Measurements from ENCODE around the gene GIPC3.

GIPC3 gene, protein sequence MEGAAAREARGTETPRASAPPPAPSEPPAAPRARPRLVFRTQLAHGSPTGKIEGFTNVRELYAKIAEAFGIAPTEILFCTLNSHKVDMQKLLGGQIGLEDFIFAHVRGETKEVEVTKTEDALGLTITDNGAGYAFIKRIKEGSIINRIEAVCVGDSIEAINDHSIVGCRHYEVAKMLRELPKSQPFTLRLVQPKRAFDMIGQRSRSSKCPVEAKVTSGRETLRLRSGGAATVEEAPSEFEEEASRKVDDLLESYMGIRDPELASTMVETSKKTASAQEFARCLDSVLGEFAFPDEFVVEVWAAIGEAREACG

DNA sequence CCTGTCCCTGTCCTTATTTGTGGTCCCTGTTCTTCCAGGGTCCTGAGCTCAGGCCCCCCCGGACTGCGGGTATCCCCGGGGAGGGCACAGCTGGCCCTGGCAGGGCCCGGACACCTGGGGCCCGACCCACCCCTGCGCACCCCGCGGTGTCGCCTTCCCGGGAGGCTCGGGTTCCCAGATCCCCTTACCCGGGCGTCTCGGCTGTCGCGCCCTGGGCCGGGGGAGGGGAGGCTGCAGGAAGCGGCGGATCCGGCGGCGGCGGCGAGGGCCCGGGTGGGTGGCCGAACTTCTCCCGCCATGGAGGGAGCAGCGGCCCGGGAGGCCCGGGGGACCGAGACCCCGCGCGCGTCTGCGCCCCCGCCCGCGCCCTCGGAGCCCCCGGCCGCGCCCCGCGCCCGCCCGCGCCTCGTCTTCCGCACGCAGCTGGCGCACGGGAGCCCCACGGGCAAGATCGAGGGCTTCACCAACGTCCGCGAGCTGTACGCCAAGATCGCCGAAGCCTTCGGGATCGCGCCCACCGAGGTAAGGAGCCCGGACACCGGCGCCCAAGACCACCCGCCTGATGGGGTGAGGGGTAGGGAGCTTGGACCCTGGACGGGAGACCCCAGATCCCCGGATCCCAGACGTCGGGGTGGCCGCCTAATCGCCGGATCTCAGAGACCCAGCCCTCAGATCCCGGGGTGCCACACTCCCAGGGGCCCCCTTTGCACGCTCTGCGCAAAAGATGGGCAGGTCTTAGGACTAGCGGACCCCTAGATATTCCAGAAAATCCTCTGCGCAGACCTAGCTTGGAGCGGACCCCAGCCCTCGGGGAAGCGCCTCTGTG lies at the start of gene GIPC3:
TSS of gene GIPC3 (plus strand) at position 178 of the 826 bp plus-strand sequence. CDS start at position 298, 120 bp downstream.
- in situ Hi-C loops (cut with MboI; ENCODE audit: low sequenced_read_pairs), result no loop called here

DNA sequence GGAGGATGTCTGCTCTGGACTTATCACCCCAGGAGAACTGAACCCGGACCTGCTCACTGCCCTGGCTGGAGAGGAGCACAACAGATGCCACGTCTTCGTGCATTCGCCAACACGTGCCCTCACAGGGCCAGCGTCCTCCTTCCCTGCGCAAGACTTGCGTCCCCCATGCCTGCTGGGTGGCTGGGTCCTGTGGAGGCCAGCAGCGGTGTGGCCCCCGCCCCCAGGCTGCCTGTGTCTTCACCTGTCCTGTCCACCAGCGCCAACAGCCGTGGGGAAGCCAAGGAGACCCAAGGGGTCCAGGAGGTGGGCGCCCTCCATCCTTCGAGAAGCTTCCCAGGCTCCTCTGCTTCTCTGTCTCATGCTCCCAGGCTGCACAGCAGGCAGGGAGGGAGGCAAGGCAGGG lies 49.7 kb upstream of the GIPC3 start:
- in situ Hi-C loops (cut with MboI; ENCODE audit: low sequenced_read_pairs), result no loop called here

DNA sequence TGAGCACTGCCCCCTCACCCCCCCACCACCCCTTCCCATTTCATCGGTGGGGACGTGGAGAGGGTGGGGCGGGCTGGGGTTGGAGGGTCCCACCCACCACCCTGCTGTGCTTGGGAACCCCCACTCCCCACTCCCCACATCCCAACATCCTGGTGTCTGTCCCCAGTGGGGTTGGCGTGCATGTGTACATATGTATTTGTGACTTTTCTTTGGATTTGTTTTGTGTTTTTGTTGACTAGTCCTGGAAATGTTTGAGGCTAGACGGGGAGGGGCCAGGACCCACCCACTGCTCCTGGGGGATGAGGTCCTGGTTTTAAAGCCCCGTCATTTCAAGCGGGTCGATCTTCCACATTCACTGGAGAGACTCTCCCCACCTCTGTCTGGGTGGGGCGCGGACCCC lies 49.3 kb upstream of the GIPC3 start:
- in situ Hi-C loops (cut with MboI; ENCODE audit: low sequenced_read_pairs), result no loop called here

DNA sequence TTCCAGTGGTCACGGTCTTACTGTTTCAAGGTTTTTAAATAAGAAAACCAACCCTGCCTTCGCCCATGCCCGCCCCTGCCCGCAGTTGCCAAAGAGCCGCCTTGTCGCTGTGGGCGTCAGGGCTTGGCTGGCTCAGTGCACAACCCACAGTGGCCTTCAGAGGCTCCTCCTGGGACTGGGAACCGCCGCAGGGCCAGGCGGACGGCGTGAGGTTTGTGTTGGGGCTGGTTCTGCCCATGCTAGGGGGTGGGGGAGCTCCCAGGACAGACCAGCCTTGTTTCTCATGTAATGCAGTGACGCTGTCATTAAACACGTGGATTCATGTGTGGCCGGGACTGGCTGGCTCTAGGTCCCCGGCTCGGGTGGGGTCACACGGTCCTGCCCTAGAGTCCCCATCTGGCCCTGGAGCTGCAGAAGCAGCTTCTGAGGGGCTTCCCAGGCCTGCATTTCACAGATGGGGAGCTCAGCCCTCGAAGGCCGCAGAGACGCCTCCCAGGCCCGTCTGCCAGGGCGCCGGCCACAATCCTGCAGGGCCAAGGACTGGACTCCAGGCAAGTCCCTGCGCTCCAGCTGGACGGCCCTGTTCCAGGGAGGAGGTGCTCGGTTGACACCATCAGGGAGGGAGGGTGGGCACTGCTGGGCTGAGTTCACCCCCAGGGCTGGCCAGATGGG lies 48.7 kb upstream of the GIPC3 start:
- in situ Hi-C loops (cut with MboI; ENCODE audit: low sequenced_read_pairs), result no loop called here

DNA sequence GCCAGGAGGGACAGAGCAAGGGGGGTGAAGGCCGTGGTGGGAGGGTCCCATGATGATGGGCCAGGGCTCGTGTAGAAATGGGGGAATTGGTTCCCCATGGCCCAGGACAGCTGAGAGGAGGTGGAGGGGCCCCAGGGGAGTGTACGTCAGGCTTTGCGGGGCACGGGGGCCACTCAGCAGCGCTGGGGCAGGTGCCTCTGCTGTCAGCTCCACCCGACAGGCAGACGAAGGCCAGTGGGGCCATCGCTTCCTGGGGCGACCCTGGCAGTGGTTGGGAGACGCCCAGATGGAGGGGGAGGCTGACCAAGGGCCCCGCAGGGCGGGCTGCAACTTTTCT lies 48.2 kb upstream of the GIPC3 start:
- in situ Hi-C loops (cut with MboI; ENCODE audit: low sequenced_read_pairs), result no loop called here

DNA sequence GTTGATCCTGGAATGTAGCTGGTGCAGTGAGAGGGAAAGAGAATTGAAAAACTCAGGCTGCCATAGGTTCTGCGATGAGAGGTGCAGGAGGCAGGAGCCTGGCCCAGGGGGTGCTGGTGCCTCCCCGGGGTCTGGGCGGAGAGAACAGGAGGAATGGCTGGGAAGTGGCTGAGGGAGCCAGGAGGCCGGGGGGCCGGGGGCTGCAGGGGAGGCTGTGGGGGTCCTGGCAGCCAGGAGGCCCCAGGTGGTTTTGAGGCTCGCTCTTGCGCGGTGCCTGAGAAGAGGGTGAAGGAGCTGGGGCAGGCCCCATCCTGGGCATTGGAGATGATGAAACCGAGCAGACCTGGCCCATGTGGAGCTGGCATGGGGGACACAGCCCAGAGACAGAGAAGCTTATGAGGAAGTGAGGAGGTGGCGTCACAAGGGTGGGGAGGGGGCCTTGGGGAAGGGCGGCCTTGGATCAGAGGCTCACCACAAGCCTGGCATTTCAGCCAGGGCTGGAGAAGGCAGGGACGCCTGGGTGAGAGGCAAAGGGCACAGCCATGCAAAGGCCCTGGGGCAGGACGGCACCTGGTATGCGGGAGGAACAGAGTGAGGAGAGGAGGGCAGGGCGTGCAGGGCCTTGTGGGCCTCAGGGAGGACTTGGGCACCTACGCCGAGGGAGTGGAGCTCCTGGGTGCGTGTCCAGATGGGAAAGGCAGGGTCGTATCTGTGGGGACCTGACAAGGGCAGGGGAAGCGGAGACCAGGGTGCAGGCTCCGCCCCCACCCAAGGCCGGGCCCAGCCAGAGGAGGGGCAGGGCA lies 47.6 kb upstream of the GIPC3 start:
- in situ Hi-C loops (cut with MboI; ENCODE audit: low sequenced_read_pairs), result no loop called here

DNA sequence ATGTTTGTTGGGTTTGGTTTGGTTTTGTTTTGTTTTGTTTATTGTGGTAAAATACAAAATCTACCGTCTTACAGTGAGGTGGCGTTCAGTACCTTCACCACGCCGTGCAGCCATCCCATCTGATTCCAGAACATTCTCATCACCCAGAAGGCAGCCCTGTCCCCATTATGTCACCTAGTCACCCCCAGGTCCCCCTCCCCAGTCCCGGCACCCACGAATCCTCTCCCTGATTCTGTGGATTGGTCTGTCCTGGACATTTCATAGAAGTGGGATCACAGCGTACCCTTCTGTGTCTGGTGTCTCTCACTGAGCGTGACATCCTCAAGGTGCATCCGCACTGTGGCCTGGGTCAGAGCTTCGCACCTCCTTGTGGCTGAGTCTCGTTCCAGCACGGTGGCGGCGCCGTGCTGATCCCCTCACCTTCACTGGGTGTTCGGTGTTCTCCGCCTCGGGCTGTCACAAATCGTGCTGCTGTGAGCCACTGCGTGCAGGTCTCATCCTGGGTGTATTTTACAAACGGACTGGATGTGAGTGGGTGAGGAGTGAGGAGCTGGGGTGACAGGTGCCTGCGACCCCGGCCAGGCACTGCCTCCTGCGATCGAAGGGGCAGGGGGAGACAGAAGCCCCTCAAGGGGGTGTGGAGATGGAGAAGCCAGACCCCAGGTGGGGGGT lies 46.9 kb upstream of the GIPC3 start:
- in situ Hi-C loops (cut with MboI; ENCODE audit: low sequenced_read_pairs), result no loop called here

DNA sequence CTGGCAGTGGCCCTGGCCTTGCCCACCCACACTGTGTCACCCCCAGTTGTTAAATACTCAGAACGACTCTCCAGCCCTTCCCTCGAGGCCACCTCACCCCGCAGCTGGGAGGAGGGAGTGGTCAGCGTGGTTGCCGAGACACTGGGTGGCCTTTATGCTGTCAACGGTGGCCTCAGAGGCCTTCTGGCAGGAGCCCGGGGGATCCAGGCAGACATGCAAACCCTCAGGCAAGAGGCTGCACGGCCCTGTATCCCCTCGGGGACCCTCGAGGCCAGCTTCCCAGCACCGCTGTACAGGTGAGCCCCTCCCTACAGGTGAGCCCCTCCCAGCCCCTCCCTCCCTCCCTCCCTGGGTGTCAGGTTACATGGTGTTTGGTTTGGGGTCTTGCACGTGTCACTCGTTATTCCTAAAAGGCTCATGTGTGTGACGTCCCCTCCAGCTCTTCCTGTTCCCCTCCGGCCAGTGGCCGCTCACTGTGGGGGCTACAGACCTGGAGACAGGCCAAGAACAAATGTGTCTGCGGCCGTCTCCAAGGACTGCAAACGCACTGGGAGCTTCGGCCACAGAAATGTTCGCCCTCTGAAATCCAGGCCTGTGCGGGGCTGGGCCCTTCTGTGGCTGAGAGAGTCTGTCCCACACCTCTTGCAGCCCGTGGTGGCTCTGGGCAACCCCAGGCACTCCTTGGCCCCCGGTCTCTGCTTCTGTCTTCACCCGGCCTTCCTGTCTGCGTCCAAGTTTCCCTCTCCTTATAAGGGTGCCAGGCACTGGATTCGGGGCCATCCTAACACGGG lies 46.1 kb upstream of the GIPC3 start, which contains the start of gene TEKTIP1:
TSS of gene TEKTIP1 (plus strand) at position 210 of the 791 bp plus-strand sequence. CDS start at position 214, 4 bp downstream.
- in situ Hi-C loops (cut with MboI; ENCODE audit: low sequenced_read_pairs), result no loop called here

DNA sequence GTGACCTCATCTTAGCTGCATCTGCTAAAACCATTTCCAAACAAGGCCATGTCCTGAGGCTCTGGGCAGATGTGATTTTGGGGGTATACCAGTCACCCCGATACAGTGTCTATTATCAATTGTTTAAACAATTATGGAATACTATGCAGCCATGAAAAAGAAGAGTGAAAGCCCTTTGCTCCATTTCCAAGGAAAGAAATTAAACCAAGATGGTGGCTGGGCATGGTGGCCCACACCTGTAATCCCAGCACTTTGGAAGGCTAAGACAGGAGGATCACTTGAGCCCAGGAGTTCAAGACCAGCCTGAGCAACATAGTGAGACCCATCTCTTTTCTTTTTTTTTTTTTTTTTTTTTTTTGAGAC lies 45.5 kb upstream of the GIPC3 start:
- in situ Hi-C loops (cut with MboI; ENCODE audit: low sequenced_read_pairs), result no loop called here

DNA sequence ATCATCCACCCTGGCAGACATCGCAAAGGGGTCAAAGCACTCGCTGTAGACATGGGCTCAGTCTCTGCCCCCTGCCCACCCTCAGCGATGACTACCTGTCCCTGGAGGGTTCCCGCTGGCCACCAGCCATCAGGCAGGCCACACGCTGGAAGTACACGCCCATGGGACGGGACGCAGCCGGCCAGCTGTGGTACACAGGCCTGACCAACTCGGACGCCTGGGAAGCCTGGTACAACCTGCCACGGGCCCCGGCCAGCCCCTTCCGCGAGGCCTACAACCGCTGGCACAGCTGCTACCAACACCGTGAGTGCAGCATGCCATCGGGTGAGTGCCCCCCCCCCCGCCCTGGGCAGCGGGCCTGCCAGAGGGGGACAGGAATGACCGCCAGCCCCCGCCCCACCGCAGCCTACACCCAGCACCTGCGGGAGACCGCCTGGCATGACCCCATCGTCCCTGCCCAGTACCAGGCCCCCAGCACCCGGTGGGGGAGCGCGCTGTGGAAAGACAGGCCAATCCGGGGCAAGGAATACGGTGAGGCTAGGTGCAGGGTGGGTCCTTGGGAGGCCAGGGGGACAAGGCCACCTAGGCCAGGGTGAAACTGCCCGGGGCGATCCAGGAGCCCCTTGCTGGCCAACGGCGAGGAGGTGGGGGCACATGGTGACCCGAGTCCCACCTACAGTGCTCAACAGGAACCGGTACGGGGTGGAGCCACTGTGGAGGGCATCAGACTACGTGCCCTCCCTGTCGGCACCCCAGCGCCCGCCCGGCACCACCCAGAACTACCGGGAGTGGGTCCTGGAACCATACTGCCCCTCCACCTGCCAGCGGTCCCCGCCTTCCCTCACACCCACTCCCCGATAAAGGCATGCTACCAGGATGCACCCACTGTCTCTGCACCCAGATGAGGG lies 41.9 kb upstream of the GIPC3 start:
- in situ Hi-C loops (cut with MboI; ENCODE audit: low sequenced_read_pairs), result no loop called here

DNA sequence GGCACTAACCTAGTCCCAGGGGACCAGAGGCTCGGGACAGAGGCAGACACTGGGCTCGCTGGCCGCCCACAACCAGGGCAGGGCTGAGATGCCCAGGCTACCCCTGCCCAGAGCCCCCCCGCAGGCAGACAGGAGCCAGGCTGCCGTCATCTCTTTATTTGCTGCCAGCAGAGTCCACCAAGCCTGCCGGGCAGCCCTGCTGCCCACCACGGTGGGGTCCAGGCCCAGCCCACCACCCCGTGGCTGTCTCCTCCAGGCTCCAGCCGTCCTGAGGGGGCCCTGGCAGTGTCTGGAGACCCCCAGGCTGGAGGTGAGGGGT lies 41.3 kb upstream of the GIPC3 start:
- in situ Hi-C loops (cut with MboI; ENCODE audit: low sequenced_read_pairs), result no loop called here

DNA sequence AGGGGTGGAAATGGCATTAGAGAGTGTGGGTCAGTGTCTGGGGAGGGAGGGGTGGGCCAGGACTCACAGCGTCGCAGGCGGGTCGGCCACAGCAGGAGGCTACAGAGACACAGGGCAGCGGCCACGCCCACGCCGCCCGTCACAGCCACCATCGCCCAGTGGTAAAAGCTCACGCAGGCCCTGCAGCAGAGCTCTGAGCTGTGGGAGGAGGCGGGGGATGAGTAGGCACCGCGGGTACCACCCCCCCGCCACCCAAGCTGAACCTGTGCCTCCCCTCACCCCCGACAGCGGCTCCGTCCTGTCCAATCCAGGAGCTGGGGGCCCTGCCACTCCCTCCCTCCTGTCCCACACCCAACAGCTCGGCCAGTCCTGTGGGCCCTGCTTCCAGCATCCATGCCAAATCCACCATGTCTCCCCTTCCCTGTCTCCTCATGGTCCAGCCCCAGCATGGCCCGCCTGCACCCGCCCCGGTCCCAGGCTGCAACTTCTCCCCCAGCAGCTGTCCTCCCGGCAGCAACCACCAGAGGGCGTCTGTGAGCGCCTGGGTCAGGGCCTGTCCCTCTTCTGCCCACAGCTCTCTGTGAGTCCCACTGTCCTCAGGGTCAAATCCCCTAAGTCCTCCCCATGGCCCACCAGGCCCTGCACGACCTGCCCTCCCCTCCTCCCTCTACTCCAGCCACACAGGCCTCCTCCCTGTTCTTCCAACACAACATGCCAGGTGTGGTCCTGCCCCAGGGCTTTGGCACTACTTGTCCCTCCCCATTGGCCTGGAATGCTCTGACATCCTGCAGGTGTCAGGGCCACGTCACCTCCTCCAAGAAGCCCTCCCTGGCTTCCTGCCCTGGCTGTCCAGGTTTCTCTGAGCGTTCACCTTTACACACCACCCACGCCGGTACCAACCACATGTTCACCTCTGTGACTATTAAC lies 40.3 kb upstream of the GIPC3 start:
- in situ Hi-C loops (cut with MboI; ENCODE audit: low sequenced_read_pairs), result no loop called here

DNA sequence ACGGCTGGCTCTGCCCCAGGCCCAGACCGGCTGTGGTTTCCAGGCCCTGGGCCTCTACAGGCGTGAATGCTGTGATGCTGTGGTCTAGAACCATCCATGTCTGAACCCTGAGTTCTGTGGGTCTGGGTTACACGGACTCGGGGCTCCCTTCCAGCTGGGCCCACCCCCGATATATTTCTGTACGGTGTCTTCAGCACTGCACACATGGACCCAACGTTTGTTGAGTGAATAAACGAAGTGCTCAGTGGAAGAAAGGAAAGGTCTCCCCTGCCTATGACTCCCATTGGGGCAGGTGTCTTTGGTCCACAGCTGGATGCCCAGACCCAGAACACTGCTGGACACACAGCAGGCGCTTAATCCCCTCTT lies 39.6 kb upstream of the GIPC3 start:
- in situ Hi-C loops (cut with MboI; ENCODE audit: low sequenced_read_pairs), result no loop called here

DNA sequence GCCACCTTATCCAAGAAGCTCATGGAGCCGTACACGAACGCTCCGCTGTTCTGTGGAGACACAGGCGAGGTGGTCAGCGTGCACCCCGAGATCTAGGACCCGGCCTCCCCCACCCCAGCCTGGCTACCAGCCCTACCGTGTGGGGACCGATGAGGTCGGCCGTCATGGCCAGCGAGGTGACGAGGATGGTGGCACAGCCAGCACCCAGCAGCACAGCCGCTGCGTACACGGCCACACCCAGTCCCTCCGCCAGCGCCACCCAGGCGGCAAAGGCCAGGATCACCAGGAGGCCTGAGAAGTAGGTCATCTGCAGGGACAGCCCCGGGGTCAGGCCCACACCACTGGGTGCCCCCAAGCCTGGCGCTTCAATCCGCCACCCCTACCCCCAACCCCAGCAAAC lies 39.2 kb upstream of the GIPC3 start:
- in situ Hi-C loops (cut with MboI; ENCODE audit: low sequenced_read_pairs), result no loop called here

DNA sequence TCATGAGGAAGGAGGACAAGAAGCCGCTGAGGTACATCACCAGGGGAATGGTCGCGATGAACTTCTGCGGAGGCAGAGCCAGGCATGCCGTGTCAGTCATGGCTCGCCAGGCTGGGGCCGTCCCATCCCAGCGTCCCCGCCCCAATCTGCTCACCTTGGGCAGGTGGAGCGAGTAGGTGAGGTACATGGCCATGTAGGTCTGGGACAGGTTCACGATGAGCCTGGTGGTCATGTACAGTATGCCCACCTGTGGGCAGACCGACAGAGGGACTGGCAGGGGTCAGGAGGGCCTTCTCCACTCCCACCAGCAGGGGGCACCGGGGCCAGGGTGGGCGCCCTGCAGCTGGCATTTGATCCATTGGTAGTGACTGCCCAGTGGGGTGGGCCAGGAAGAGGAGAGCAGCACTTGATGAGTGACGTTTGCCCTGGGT lies 38.0 kb upstream of the GIPC3 start:
- in situ Hi-C loops (cut with MboI; ENCODE audit: low sequenced_read_pairs), result no loop called here

DNA sequence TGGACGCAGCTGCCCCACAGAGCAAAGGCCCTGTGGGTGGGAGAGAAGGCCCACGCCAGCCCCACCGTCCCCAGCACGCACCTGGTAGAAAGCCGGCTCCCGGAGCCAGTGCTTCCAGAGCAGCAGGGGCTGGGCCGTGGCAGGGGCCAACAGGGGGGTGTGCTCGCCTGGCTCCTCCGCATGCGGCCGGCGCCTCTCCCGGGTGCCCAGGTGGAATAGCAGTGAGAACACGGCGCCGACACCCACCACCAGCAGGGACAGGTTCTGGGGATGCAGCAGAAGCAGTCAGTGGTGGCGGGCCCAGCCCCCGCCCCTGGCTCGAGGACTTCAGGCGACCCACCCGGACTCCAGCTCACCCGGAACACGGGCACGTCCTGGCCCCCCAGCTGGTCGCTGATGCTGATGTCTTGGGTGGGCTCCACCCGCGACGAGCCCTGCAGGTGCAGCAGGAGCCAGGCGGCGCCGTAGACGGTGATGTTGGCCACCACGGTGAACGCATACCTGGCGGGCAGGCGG lies 37.5 kb upstream of the GIPC3 start:
- in situ Hi-C loops (cut with MboI; ENCODE audit: low sequenced_read_pairs), result no loop called here

DNA sequence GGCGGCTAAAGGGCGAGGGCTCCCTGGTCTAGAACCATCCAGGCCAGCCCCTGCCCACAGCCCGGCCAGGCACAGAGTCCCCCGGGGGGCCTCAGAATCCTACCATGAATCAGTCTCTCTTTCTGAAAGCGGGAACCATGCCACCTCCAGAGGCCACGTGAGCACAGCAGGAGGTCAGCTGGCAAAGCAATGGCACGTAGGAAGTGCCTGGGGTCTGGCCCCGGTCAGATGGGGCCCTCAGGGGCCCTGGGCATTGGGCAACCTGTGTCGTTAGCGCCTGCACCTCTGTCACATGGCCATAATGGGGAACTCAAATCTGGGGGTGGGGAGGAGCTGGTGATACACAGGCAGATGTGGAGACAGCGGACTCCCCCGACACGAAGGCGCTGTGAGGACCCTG lies 36.7 kb upstream of the GIPC3 start:
- in situ Hi-C loops (cut with MboI; ENCODE audit: low sequenced_read_pairs), result no loop called here

DNA sequence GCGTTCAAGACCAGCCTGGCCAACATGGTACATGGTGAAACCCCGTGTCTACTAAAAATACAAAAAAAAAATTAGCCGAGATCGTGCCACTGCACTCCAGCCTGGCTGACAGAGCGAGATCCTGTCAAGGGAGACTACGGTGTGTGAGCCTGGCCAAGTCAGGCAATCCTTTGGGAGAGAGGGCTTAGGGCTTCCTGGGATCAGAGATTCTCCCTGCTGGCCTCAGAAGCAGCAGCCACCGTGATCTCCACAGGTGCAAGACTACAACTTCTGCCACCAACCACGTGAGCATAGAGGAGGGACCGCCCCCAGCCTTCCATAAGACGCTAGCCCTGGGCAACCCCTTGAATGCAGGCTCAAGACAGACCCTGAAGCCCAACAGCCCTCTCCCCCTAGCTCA lies 35.5 kb upstream of the GIPC3 start:
- in situ Hi-C loops (cut with MboI; ENCODE audit: low sequenced_read_pairs), result no loop called here
